GM21576 (cell line): Measurements from ENCODE around the gene GORAB.

Source experiments
- ATAC-seq: cut with Tn5 transposase; IDR thresholded peaks from one replicate; pipeline ENCODE4 v1.9.1; 2021; ENCODE audit warnings: mild to moderate bottlenecking, moderate library complexity; ENCODE audit not compliant: unreplicated experiment

Gene GORAB

GRCh38 chr1:170537798-170538503, 6.0 kb downstream of the GORAB start:
- ATAC-seq: no peak

GRCh38 chr1:170538687-170539086, 6.7 kb downstream of the GORAB start:
- no peak for ATAC-seq

GRCh38 chr1:170539154-170539553, 7.2 kb downstream of the GORAB start:
- ATAC-seq: no peak

- ATAC-seq: no peak
Observed at GRCh38 chr1:170544624-170545023, 12.7 kb downstream of the GORAB start.

- ATAC-seq: no peak
Observed at GRCh38 chr1:170545476-170545875, 13.5 kb downstream of the GORAB start.

GRCh38 chr1:170547255-170547654, 15.3 kb downstream of the GORAB start:
- ATAC-seq: no peak

- no peak for ATAC-seq
Observed at GRCh38 chr1:170548497-170548896, 16.5 kb downstream of the GORAB start.

- ATAC-seq: no peak
Observed at GRCh38 chr1:170555370-170555769, 23.4 kb downstream of the GORAB start.

GRCh38 chr1:170556917-170557316, 25.0 kb downstream of the GORAB start:
- no peak for ATAC-seq

GRCh38 chr1:170558731-170559130, 26.8 kb downstream of the GORAB start:
- ATAC-seq: no peak

GRCh38 chr1:170559166-170559565, 27.2 kb downstream of the GORAB start:
- ATAC-seq: no peak

GRCh38 chr1:170560681-170561285, 28.8 kb downstream of the GORAB start:
- ATAC-seq: no peak

- ATAC-seq: no peak
Observed at GRCh38 chr1:170562646-170563338, 30.8 kb downstream of the GORAB start.

- ATAC-seq: no peak
Observed at GRCh38 chr1:170567214-170567613, 35.2 kb downstream of the GORAB start.

- no peak for ATAC-seq
Observed at GRCh38 chr1:170568197-170568596, 36.2 kb downstream of the GORAB start.

- no peak for ATAC-seq
Observed at GRCh38 chr1:170576980-170577379, 45.0 kb downstream of the GORAB start.

GRCh38 chr1:170578359-170578758, 46.4 kb downstream of the GORAB start:
- ATAC-seq: no peak

GRCh38 chr1:170580636-170581440, 48.9 kb downstream of the GORAB start:
- ATAC-seq: no peak

GRCh38 chr1:170583186-170583585, 51.2 kb downstream of the GORAB start:
- no peak for ATAC-seq

- ATAC-seq: no peak
Observed at GRCh38 chr1:170586321-170587252, 54.6 kb downstream of the GORAB start.
